GM21529 (cell line): ENCODE data around the gene BTN1A1.
"Not testable (repeated sequence)": the region's sequence is repeated elsewhere in the genome, so short reads cannot be mapped to it uniquely, and the experiment has no call there.

Experiments
- ATAC-seq: cut with Tn5 transposase; IDR thresholded peaks from one replicate; pipeline ENCODE4 v1.9.1; 2021; ENCODE audit not compliant: unreplicated experiment

Gene BTN1A1

GRCh38 chr6:26500102-26500501 is at the start of gene BTN1A1:
BTN1A1 (plus strand) TSS chr6:26500303; CDS start chr6:26501287, 984 bp downstream.
- no peak for ATAC-seq

- ATAC-seq, result no peak
These were observed 47.4 kb upstream of the BTN1A1 start for GRCh38 chr6:26452631-26453235.

- ATAC-seq, result no peak
These were observed 45.5 kb upstream of the BTN1A1 start for GRCh38 chr6:26454631-26455030.

GRCh38 chr6:26455357-26455970 is 44.6 kb upstream of the BTN1A1 start:
- ATAC-seq, result no peak

DNA sequence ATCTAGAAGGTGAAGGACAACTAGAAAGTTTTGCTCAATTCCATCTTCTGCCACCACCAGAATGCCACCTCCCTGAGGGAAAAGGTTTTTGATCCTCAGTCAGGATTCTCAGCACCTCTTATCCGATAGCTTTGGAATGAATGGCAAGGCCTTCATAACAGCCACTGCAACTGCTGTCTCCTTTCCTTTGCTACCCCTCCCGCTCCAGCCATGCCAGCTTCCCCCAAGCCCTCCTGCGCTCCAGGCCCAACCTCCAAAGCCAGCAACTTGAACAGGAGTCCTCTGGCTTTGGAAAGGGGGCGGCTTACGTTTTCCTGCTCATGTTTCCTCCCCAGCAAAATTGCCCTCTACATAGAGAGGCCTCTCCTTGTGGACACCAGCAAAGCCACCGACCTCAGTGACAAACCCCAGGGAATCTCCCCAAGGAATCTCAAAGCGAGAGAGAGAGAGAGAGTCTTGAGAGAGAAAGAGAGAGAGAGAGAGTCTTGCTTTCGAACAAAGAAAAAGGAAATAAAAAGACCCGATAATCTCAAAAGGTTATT is 42.8 kb upstream of the BTN1A1 start:
- ATAC-seq, result peak; percentile 35

DNA sequence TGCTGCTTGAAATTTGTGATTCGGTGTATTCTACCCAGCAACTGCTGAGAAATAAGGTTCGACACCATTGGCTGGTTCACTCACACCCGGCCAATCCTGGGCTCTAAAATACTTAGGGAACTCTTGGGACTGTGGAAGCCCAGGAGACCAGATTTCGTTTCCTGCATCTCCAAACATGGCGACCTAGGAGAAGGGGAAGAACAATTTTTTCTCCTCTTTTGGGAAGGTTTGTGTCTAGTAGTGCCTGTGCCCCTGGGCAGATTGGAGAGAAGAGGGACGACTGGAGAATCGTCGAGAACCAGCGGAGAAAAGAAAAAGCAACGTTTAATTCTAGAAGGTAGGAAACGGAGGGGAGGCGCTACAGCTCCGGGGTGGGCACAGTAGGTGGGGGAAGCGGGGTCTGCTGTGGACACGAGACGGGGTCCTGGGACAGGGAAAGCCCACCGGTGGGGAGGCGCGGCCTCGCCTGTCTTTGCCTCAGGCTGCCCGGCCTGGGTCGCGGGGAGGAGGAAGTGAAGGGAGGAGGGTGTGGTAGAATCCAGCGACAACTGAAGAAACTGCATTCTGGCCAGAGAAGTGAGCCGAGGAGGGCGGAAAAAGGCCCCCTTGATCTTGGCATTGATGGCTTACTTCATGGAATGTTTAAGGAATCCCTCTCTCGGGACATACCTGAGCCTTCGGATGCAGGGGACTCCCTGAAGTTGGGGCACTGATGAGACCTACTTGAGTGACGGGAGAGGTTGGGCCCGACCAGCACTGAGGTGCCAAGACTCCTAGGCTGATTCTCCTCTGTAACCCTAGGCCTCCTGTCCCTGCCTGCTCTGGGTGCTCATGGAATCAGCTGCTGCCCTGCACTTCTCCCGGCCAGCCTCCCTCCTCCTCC is 42.1 kb upstream of the BTN1A1 start, which contains the start of gene BTN2A1:
BTN2A1 (plus strand) TSS at position 150 of the 883 bp plus-strand sequence; CDS start at position 832, 682 bp downstream.
- peak; percentile 98 for ATAC-seq

- ATAC-seq, result no peak
These were observed 40.9 kb upstream of the BTN1A1 start for GRCh38 chr6:26459023-26459810.

GRCh38 chr6:26461353-26461752 is 38.8 kb upstream of the BTN1A1 start:
- not testable (repeated sequence) for ATAC-seq

GRCh38 chr6:26464014-26464413 is 36.1 kb upstream of the BTN1A1 start:
- ATAC-seq, result no peak

- ATAC-seq, result no peak
These were observed 35.5 kb upstream of the BTN1A1 start for GRCh38 chr6:26464416-26465131.

GRCh38 chr6:26465776-26466175 is 34.3 kb upstream of the BTN1A1 start:
- ATAC-seq, result no peak

- no peak for ATAC-seq
These were observed 31.3 kb upstream of the BTN1A1 start for GRCh38 chr6:26468829-26469228.

GRCh38 chr6:26470643-26471042 is 29.5 kb upstream of the BTN1A1 start:
- ATAC-seq, result no peak

GRCh38 chr6:26471970-26472369 is 28.1 kb upstream of the BTN1A1 start:
- ATAC-seq, result no peak

DNA sequence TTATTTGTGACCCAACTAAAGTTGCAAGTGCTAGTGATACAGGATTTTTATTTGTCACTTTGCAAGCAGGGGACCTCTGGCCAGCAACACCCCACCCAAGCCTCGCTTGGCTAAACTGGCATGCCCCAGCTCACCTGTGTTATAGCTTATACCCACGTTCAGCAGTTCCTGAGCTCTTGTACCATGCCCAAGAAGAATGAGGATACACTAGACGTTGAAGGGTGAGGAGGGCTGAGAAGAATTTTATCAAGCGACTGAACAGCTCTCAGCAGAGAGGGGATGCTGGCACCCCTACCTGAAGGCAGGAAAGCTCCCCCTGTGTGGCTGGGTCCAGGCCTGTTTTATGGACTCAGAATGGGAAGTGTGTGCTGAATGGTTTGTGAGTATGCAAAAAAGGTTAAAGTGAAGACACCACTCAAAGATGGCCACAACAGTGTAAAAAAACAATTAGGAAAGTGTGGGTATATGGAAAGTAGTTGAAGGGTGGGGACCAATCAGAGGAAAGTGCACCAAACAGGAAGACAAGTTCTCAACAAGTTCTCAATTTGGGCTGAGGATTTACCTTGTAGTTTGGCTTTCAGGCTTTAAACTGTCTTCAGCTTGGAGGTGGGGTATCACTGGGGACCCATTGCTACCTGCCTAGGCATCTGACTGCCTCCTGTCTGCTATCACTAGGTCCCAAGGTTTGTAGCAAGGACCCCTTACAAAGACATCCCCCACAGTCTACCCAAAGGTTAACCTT is 27.4 kb upstream of the BTN1A1 start:
- no peak for ATAC-seq

GRCh38 chr6:26473429-26473757 is 26.7 kb upstream of the BTN1A1 start:
- no peak for ATAC-seq

GRCh38 chr6:26473758-26474438 is 26.2 kb upstream of the BTN1A1 start:
- peak; percentile 91 for ATAC-seq

- no peak for ATAC-seq
These were observed 25.6 kb upstream of the BTN1A1 start for GRCh38 chr6:26474439-26474881.
